H1 (cell line): ENCODE data around the gene PPP1R12C. TPM values are rescaled to one million over a fixed set of nuclear protein-coding genes. Genes with fewer than 3 reads are reported as not detected.

ENCODE experiments used
- microRNA-seq, 2 experiments: library from miRNA; unstranded; fragments of <30 nt; microRNA quantifications; one replicate each; pipeline versions ENCODE4 to v1.2.0, GENCODE V29; 2016 to 2020; ENCODE audit warnings: borderline microRNAs expressed in 2 of 2, borderline number of aligned reads in 2 of 2, borderline replicate concordance in 1 of 2
- polyA plus RNA-seq, 7 experiments: library from polyadenylated mRNA; depleted of rRNA in 3 of 7; stranded (reverse) in 5 of 7; unstranded in 2 of 7; fragments of >200 nt in 5 of 7; fragments of 200-250 nt in 2 of 7; gene quantifications; 1 replicate in 5 of 7; 2 replicates in 1 of 7; 4 replicates in 1 of 7; pipeline versions ENCODE4 v1.2.1 to v1.2.3, GENCODE V29; 2011 to 2013; ENCODE audit warnings: missing spikeins in 2 of 7, mixed read lengths in 2 of 7
- small RNA-seq: library from polyadenylated mRNA; stranded (forward); fragments of <200 nt; extraction: miRNeasy Mini kit (QIAGEN cat#:217004); gene quantifications from one replicate; pipeline ENCODE3, GENCODE V24; 2013; ENCODE audit not compliant: insufficient read depth
- total RNA-seq: library from RNA; stranded (reverse); fragmentation: NEBNext Ultra II Directional; extraction: Animal tissue kit (Norgen Biotek cat#: 25700); gene quantifications from 2 replicates; pipeline ENCODE4 v1.2.1, GENCODE V29; 2021

The PPP1R12C gene
- total and polyA plus RNA-seq, 2 of the 8 experiments (the other 6 are each of a cell fraction or from before 2014, with no cell fraction given) = 31.7 to 71.5 TPM

Small RNAs within 50 kb of the gene (microRNA-seq; reads per million reads assigned to microRNA genes)
- 0 reads per million in 2 experiments for gene MIR7975

Small RNAs within 50 kb of the gene (small RNA-seq; reads per million reads assigned to genes)
- gene MIR7975 = not detected
- gene RF01210 = not detected

Other genes starting within 250 kb of the PPP1R12C start
- gene FCAR, start 243.4 kb downstream of the PPP1R12C start, total RNA-seq = not detected in 2 replicates
- gene FCAR, start 243.4 kb downstream of the PPP1R12C start, polyA plus RNA-seq (2011; rRNA removed) = not detected in 2 replicates
- gene NCR1, start 211.5 kb downstream of the PPP1R12C start, total RNA-seq = 4.6 and 5.1 TPM in 2 replicates
- gene NCR1, start 211.5 kb downstream of the PPP1R12C start, polyA plus RNA-seq (2011; rRNA removed) = 1.5 and 2.3 TPM in 2 replicates
- 0.91 and 0.96 TPM in 2 replicates for gene NLRP7, start 170.1 kb downstream of the PPP1R12C start, total RNA-seq
- gene NLRP7, start 170.1 kb downstream of the PPP1R12C start, polyA plus RNA-seq (2011; rRNA removed) = 0.75 and 1.2 TPM in 2 replicates
- gene NLRP2, start 151.3 kb downstream of the PPP1R12C start, total RNA-seq = 2.5 TPM in 2 replicates
- gene NLRP2, start 151.3 kb downstream of the PPP1R12C start, polyA plus RNA-seq (2011; rRNA removed) = 0.62 and 0.71 TPM in 2 replicates
- gene GP6, start 79.4 kb downstream of the PPP1R12C start, total RNA-seq = 0.26 TPM in 1 of 2 replicates, not detected in the other
- gene GP6, start 79.4 kb downstream of the PPP1R12C start, polyA plus RNA-seq (2011; rRNA removed) = 0.18 and 0.42 TPM in 2 replicates
- gene RDH13, start 54.5 kb downstream of the PPP1R12C start, total RNA-seq = 29.4 and 31.5 TPM in 2 replicates
- gene RDH13, start 54.5 kb downstream of the PPP1R12C start, polyA plus RNA-seq (2011; rRNA removed) = 15.9 and 20.5 TPM in 2 replicates
- gene EPS8L1, start 41.8 kb downstream of the PPP1R12C start, total RNA-seq = 30.2 and 37.0 TPM in 2 replicates
- 19.8 and 33.6 TPM in 2 replicates for gene EPS8L1, start 41.8 kb downstream of the PPP1R12C start, polyA plus RNA-seq (2011; rRNA removed)
- gene TNNT1, start 31.6 kb upstream of the PPP1R12C start, total RNA-seq = 107 and 115 TPM in 2 replicates
- gene TNNT1, start 31.6 kb upstream of the PPP1R12C start, polyA plus RNA-seq (2011; rRNA removed) = 69.6 and 97.9 TPM in 2 replicates
- 16.6 and 16.9 TPM in 2 replicates for gene TNNI3, start 40.1 kb upstream of the PPP1R12C start, total RNA-seq
- 56.0 and 67.9 TPM in 2 replicates for gene TNNI3, start 40.1 kb upstream of the PPP1R12C start, polyA plus RNA-seq (2011; rRNA removed)
- 5.4 and 5.7 TPM in 2 replicates for gene DNAAF3, start 49.0 kb upstream of the PPP1R12C start, total RNA-seq
- gene DNAAF3, start 49.0 kb upstream of the PPP1R12C start, polyA plus RNA-seq (2011; rRNA removed) = 8.0 and 13.8 TPM in 2 replicates
- 0.35 and 0.99 TPM in 2 replicates for gene SYT5, start 62.7 kb upstream of the PPP1R12C start, total RNA-seq
- gene SYT5, start 62.7 kb upstream of the PPP1R12C start, polyA plus RNA-seq (2011; rRNA removed) = 0.67 and 1.6 TPM in 2 replicates
- gene PTPRH, start 91.9 kb upstream of the PPP1R12C start, total RNA-seq = 0.21 and 0.30 TPM in 2 replicates
- 0.39 and 1.1 TPM in 2 replicates for gene PTPRH, start 91.9 kb upstream of the PPP1R12C start, polyA plus RNA-seq (2011; rRNA removed)
- gene TMEM86B, start 111.1 kb upstream of the PPP1R12C start, total RNA-seq = 2.0 and 2.1 TPM in 2 replicates
- gene TMEM86B, start 111.1 kb upstream of the PPP1R12C start, polyA plus RNA-seq (2011; rRNA removed) = 2.9 and 4.2 TPM in 2 replicates
- 74.4 and 75.6 TPM in 2 replicates for gene PPP6R1, start 141.4 kb upstream of the PPP1R12C start, total RNA-seq
- 36.4 and 52.5 TPM in 2 replicates for gene PPP6R1, start 141.4 kb upstream of the PPP1R12C start, polyA plus RNA-seq (2011; rRNA removed)
- 63.4 and 68.8 TPM in 2 replicates for gene HSPBP1, start 162.5 kb upstream of the PPP1R12C start, total RNA-seq
- gene HSPBP1, start 162.5 kb upstream of the PPP1R12C start, polyA plus RNA-seq (2011; rRNA removed) = 100 and 111 TPM in 2 replicates
- gene BRSK1, start 166.4 kb upstream of the PPP1R12C start, total RNA-seq = 32.7 and 33.6 TPM in 2 replicates
- gene BRSK1, start 166.4 kb upstream of the PPP1R12C start, polyA plus RNA-seq (2011; rRNA removed) = 27.6 and 55.2 TPM in 2 replicates
- 0.88 and 0.91 TPM in 2 replicates for gene TMEM150B, start 207.7 kb upstream of the PPP1R12C start, total RNA-seq
- 0.41 and 0.46 TPM in 2 replicates for gene TMEM150B, start 207.7 kb upstream of the PPP1R12C start, polyA plus RNA-seq (2011; rRNA removed)
- 31.5 and 33.4 TPM in 2 replicates for gene KMT5C, start 222.2 kb upstream of the PPP1R12C start, total RNA-seq
- gene KMT5C, start 222.2 kb upstream of the PPP1R12C start, polyA plus RNA-seq (2011; rRNA removed) = 24.9 and 59.4 TPM in 2 replicates
- 6.4 and 6.5 TPM in 2 replicates for gene COX6B2, start 237.1 kb upstream of the PPP1R12C start, total RNA-seq
- 4.9 and 12.2 TPM in 2 replicates for gene COX6B2, start 237.1 kb upstream of the PPP1R12C start, polyA plus RNA-seq (2011; rRNA removed)
- not detected in 2 replicates for gene GARIN5B, start 245.6 kb upstream of the PPP1R12C start, total RNA-seq
- 0.03 and 0.05 TPM in 2 replicates for gene GARIN5B, start 245.6 kb upstream of the PPP1R12C start, polyA plus RNA-seq (2011; rRNA removed)